MM.1S (cell line): ENCODE measurements around the gene RTN3.

Experiments used
- EZH2 ChIP-seq: fragments of 300-600 bp; sonication (generic); optimal IDR thresholded peaks from 2 replicates; pipeline ENCODE3; 2017; ENCODE audit warnings: low read depth, mild to moderate bottlenecking, antibody characterized with exemption, low read length, mixed read lengths
- EZH2phosphoT487 ChIP-seq: fragments of 300-600 bp; sonication (generic); IDR thresholded peaks from 2 replicates; pipeline ENCODE4 v1.6.1; 2018; ENCODE audit warnings: antibody characterized with exemption, low read length
- TF ChIP-seq, protein P1 (sequence below): fragments of 300-600 bp; sonication (generic); IDR thresholded peaks from 2 replicates; pipeline ENCODE4 v1.5.1; 2016; ENCODE audit warnings: antibody characterized with exemption, low read length, mixed read lengths

DNA sequence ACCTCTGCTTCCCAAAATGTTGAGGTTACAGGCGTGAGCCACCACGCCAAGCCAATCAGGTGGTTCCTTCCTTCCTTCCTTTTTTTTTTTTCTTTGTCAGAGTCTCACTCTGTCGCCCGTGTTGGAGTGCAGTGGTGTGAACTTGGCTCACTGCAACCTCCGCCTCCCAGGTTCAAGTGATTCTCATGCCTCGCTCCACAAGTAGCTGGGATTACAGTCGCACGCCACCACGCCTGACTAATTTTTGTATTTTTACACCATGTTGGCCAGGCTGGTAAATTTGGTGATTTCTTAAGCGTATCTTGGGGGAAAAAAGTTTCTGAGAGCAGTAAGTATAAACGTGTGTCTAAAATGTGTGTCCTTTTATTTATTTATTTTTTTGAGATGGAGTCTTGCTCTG lies 113.8 kb downstream of the RTN3 start:
- TF ChIP-seq, protein P1, sequence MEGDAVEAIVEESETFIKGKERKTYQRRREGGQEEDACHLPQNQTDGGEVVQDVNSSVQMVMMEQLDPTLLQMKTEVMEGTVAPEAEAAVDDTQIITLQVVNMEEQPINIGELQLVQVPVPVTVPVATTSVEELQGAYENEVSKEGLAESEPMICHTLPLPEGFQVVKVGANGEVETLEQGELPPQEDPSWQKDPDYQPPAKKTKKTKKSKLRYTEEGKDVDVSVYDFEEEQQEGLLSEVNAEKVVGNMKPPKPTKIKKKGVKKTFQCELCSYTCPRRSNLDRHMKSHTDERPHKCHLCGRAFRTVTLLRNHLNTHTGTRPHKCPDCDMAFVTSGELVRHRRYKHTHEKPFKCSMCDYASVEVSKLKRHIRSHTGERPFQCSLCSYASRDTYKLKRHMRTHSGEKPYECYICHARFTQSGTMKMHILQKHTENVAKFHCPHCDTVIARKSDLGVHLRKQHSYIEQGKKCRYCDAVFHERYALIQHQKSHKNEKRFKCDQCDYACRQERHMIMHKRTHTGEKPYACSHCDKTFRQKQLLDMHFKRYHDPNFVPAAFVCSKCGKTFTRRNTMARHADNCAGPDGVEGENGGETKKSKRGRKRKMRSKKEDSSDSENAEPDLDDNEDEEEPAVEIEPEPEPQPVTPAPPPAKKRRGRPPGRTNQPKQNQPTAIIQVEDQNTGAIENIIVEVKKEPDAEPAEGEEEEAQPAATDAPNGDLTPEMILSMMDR = no peak
- TF ChIP-seq EZH2phosphoT487 = no peak
- no peak for TF ChIP-seq EZH2
